ENCODE data around the gene TUFM. TPM values are rescaled to one million over a fixed set of nuclear protein-coding genes. Genes with fewer than 3 reads are reported as not detected.
"Not testable (repeated sequence)": the region's sequence is repeated elsewhere in the genome, so short reads cannot be mapped to it uniquely, and the experiment has no call there.

The TUFM gene
- total RNA-seq, 2 donors from 2014 or later: 172 to 220 TPM

- H3K36me3 Mint-ChIP-seq (ENCODE audit: insufficient read depth in 2 of 2): peaks cover 2 to 11% of the 10 kb centered on the region in 2 donors
- H3K4me1 Mint-ChIP-seq (ENCODE audit: low read depth): peaks cover 23% of the 10 kb centered on the region
- not testable (repeated sequence) for ATAC-seq (replicated peaks in 1 of 2); H3K27me3 Mint-ChIP-seq (ENCODE audit: low read depth); H3K4me3 Mint-ChIP-seq; DNase-seq; H3K27ac Mint-ChIP-seq; H3K9me3 Mint-ChIP-seq
Measured at GRCh38 chr16:28867646-28868045, 21.5 kb upstream of the TUFM start.

GRCh38 chr16:28867241-28867640 is 21.1 kb upstream of the TUFM start:
- Mint-ChIP-seq H3K27ac (no peak overlapping the region), H3K27me3 (ENCODE audit: low read depth) (no peaks in the 10 kb centered on the region), H3K36me3 (ENCODE audit: insufficient read depth in 2 of 2) (peaks cover 2 to 11% of the 10 kb centered on the region in 2 donors), H3K4me1 (ENCODE audit: low read depth) (peaks cover 27% of the 10 kb centered on the region), H3K4me3 (no peak overlapping the region), H3K9me3 (no peaks in the 10 kb centered on the region)
- no peak for DNase-seq
- ATAC-seq (replicated peaks in 1 of 2): no peak

DNA sequence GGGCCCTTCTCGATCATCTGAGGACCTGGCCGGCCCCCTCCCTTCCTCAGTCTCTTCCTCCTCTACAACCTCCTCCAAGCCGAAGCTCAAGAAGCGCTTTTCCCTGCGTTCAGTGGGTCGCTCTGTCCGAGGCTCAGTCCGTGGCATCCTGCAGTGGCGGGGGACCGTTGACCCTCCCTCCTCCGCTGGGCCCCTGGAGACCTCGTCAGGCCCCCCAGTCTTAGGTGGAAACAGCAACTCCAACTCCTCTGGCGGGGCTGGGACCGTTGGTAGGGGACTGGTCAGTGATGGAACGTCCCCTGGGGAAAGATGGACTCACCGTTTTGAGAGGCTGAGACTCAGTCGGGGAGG is 20.3 kb upstream of the TUFM start:
- DNase-seq (no peak), ATAC-seq (replicated peaks in 1 of 2) (no peak)
- no peak overlapping the region for H3K4me3 Mint-ChIP-seq
- H3K9me3 Mint-ChIP-seq: no peaks in the 10 kb centered on the region
- H3K4me1 Mint-ChIP-seq (ENCODE audit: low read depth): peaks cover 33% of the 10 kb centered on the region
- peaks cover 2 to 13% of the 10 kb centered on the region in 2 donors for H3K36me3 Mint-ChIP-seq (ENCODE audit: insufficient read depth in 2 of 2)
- H3K27ac Mint-ChIP-seq: no peak overlapping the region
- H3K27me3 Mint-ChIP-seq (ENCODE audit: low read depth): no peaks in the 10 kb centered on the region

DNA sequence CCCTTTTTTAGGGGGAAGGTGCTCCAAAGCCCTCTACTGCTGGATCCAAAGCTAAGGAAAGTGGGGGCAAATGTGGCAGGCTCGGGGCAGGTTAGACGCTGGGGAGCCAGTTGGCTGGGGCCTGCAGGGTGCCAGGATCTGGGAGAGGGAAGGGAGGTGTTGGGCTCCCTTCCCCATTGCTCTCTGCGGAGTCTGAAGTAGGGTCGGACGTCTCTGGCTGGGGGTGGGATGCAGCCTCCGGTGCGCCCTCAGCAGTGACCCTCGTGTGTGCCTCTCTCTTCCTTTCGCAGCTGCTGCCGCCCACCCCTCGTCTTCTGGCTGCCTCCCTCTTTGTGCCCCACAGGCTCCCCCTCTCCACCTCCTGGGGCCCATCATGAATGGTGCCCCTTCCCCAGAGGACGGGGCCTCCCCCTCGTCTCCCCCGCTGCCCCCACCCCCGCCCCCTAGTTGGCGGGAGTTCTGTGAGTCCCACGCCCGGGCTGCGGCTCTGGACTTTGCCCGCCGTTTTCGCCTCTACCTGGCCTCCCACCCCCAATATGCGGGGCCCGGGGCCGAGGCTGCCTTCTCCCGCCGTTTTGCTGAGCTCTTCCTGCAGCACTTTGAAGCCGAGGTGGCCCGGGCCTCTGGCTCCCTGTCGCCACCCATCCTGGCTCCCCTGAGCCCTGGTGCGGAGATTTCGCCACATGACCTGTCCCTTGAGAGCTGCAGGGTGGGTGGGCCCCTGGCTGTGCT is 19.7 kb upstream of the TUFM start:
- ATAC-seq (replicated peaks in 1 of 2): no peak
- peak overlapping the region in 1 of 2 donors; percentile 87 for H3K4me3 Mint-ChIP-seq
- H3K9me3 Mint-ChIP-seq: no peaks in the 10 kb centered on the region
- peaks cover 2 to 13% of the 10 kb centered on the region in 2 donors for H3K36me3 Mint-ChIP-seq (ENCODE audit: insufficient read depth in 2 of 2)
- no peaks in the 10 kb centered on the region for H3K27me3 Mint-ChIP-seq (ENCODE audit: low read depth)
- H3K4me1 Mint-ChIP-seq (ENCODE audit: low read depth): peaks cover 33% of the 10 kb centered on the region
- no peak overlapping the region for H3K27ac Mint-ChIP-seq
- DNase-seq: no peak

- DNase-seq (no peak), ATAC-seq (replicated peaks in 1 of 2) (no peak)
- no peak overlapping the region for H3K27ac Mint-ChIP-seq
- H3K36me3 Mint-ChIP-seq (ENCODE audit: insufficient read depth in 2 of 2): peaks cover 2 to 7% of the 10 kb centered on the region in 2 donors
- H3K4me1 Mint-ChIP-seq (ENCODE audit: low read depth): peaks cover 33% of the 10 kb centered on the region
- H3K4me3 Mint-ChIP-seq: peak overlapping the region; percentile 87 to 97
- no peaks in the 10 kb centered on the region for H3K27me3 Mint-ChIP-seq (ENCODE audit: low read depth)
- H3K9me3 Mint-ChIP-seq: no peaks in the 10 kb centered on the region
Measured at GRCh38 chr16:28865001-28865688, 19.0 kb upstream of the TUFM start.

GRCh38 chr16:28863929-28864793 is 18.0 kb upstream of the TUFM start:
- H3K9me3 Mint-ChIP-seq: no peaks in the 10 kb centered on the region
- H3K4me1 Mint-ChIP-seq (ENCODE audit: low read depth): peaks cover 33% of the 10 kb centered on the region
- DNase-seq (no peak), ATAC-seq (replicated peaks in 1 of 2) (no peak)
- H3K27ac Mint-ChIP-seq: peak overlapping the region; percentile 52
- H3K4me3 Mint-ChIP-seq: peak overlapping the region; percentile 87 to 97
- peaks cover 2 to 4% of the 10 kb centered on the region in 2 donors for H3K36me3 Mint-ChIP-seq (ENCODE audit: insufficient read depth in 2 of 2)
- no peaks in the 10 kb centered on the region for H3K27me3 Mint-ChIP-seq (ENCODE audit: low read depth)

GRCh38 chr16:28859326-28859725 is 13.2 kb upstream of the TUFM start:
- no peak overlapping the region for H3K4me3 Mint-ChIP-seq
- H3K27ac Mint-ChIP-seq: no peak overlapping the region
- no peaks in the 10 kb centered on the region for H3K9me3 Mint-ChIP-seq
- DNase-seq (no peak), ATAC-seq (replicated peaks in 1 of 2) (no peak)
- H3K27me3 Mint-ChIP-seq (ENCODE audit: low read depth): no peaks in the 10 kb centered on the region
- H3K4me1 Mint-ChIP-seq (ENCODE audit: low read depth): peaks cover 20% of the 10 kb centered on the region
- H3K36me3 Mint-ChIP-seq (ENCODE audit: insufficient read depth in 2 of 2): peaks cover 2 to 4% of the 10 kb centered on the region in 2 donors

DNA sequence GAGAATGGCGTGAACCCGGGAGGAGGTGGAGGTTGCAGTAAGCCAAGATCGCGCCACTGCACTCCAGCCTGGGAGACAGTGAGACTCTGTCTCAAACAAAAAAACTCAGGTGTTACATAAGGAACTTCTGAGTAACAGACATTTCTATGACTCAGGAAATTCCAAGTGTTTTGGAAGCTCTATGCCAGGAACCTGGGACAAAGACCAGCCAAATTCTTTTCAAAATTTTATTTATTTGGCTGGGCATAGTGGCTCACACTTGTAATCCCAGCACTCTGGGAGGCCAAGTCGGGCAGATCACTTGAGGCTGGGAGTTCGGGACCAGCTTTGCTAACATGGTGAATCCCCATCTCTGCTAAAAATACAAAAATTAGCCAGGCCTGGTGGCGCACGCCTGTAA is 12.3 kb upstream of the TUFM start:
- Mint-ChIP-seq H3K9me3 (no peaks in the 10 kb centered on the region), H3K4me1 (ENCODE audit: low read depth) (peaks cover 16% of the 10 kb centered on the region), H3K27me3 (ENCODE audit: low read depth) (no peaks in the 10 kb centered on the region), H3K27ac (no peak overlapping the region), H3K4me3 (no peak overlapping the region), H3K36me3 (ENCODE audit: insufficient read depth in 2 of 2) (peaks cover 2 to 4% of the 10 kb centered on the region in 2 donors)
- no peak for ATAC-seq (replicated peaks in 1 of 2)
- no peak for DNase-seq

- DNase-seq (peak; percentile 15 to 18), ATAC-seq (replicated peaks in 1 of 2) (peak; percentile 2 to 9)
- peak overlapping the region; percentile 95 to 98 for H3K4me3 Mint-ChIP-seq
- peak overlapping the region; percentile 95 for H3K27ac Mint-ChIP-seq
- H3K27me3 Mint-ChIP-seq (ENCODE audit: low read depth): no peaks in the 10 kb centered on the region
- H3K9me3 Mint-ChIP-seq: no peaks in the 10 kb centered on the region
- H3K4me1 Mint-ChIP-seq (ENCODE audit: low read depth): peaks cover 28% of the 10 kb centered on the region
- H3K36me3 Mint-ChIP-seq (ENCODE audit: insufficient read depth in 2 of 2): peaks cover 0 to 6% of the 10 kb centered on the region in 2 donors
Measured at GRCh38 chr16:28846933-28847273, 755 bp upstream of the TUFM start.

GRCh38 chr16:28845761-28846079 is 428 bp downstream of the TUFM start:
- Mint-ChIP-seq H3K36me3 (ENCODE audit: insufficient read depth in 2 of 2) (peaks cover 0 to 6% of the 10 kb centered on the region in 2 donors), H3K4me1 (ENCODE audit: low read depth) (peaks cover 28% of the 10 kb centered on the region), H3K27ac (peak overlapping the region; percentile 95), H3K27me3 (ENCODE audit: low read depth) (no peaks in the 10 kb centered on the region), H3K4me3 (peak overlapping the region; percentile 95 to 98), H3K9me3 (no peaks in the 10 kb centered on the region)
- ATAC-seq (replicated peaks in 1 of 2): peak in 1 of 2 donors; percentile 1
- DNase-seq: no peak

DNA sequence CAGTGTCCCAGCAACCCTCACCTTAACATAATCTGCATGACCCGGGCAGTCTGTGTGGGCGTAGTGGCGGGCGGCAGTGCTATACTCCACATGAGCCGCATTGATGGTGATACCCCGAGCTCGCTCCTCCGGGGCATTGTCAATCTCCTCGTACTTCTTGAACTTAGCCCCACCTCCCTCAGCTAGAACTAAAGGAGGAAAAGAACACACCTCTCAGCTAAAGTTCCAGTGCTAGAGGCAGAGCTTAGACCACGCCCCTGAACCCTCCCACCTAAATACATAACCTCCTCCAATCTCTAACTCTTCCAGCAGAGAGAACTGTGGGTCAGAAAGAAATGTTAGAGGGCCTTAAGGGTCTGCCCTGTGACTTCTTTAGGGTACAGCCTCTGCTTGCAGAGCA is 855 bp downstream of the TUFM start:
- Mint-ChIP-seq H3K9me3 (no peaks in the 10 kb centered on the region), H3K4me3 (peak overlapping the region; percentile 95 to 98), H3K27me3 (ENCODE audit: low read depth) (no peaks in the 10 kb centered on the region), H3K36me3 (ENCODE audit: insufficient read depth in 2 of 2) (peaks cover 0 to 6% of the 10 kb centered on the region in 2 donors), H3K4me1 (ENCODE audit: low read depth) (peaks cover 28% of the 10 kb centered on the region), H3K27ac (peak overlapping the region; percentile 95)
- ATAC-seq (replicated peaks in 1 of 2) (peak; percentile 8), DNase-seq (peak; percentile 50 to 57)

GRCh38 chr16:28844226-28844885 is 1.8 kb downstream of the TUFM start:
- H3K9me3 Mint-ChIP-seq: no peaks in the 10 kb centered on the region
- peak overlapping the region; percentile 95 to 98 for H3K4me3 Mint-ChIP-seq
- no peaks in the 10 kb centered on the region for H3K27me3 Mint-ChIP-seq (ENCODE audit: low read depth)
- ATAC-seq (replicated peaks in 1 of 2) (no peak), DNase-seq (peak in 1 of 2 donors; percentile 12)
- H3K27ac Mint-ChIP-seq: peak overlapping the region; percentile 33
- peaks cover 0 to 6% of the 10 kb centered on the region in 2 donors for H3K36me3 Mint-ChIP-seq (ENCODE audit: insufficient read depth in 2 of 2)
- H3K4me1 Mint-ChIP-seq (ENCODE audit: low read depth): peaks cover 28% of the 10 kb centered on the region

Measured in activated T-cell treated with anti-CD3 and anti-CD28 coated beads, Interleukin-2, amount 50 U/mL, for 72 hours (primary cell).